ENCODE data around the gene MAGI2.

GRCh38 chr7:78092331-78092730, 1361.1 kb downstream of the MAGI2 start:
- no peak for TF ChIP-seq CTCF (IDR thresholded peaks at IDR 0.05; ENCODE audit: insufficient read depth, low read length, poor library complexity, severe bottlenecking)
- no peak for TF ChIP-seq EZH2phosphoT487 (conservative IDR thresholded peaks at IDR 0.05; ENCODE audit: low read length)
